Measurements from ENCODE around the gene FBXL5.

FBXL5 gene

GRCh38 chr4:15557786-15558550 lies 97.2 kb downstream of the FBXL5 start:
- POLR2A ChIA-PET: no interaction called here
- H3K9me3 ChIP-seq (ENCODE audit: control insufficient read depth, insufficient read depth, low read depth, low read length): no peaks in the 10 kb centered on the region
- CTCF ChIA-PET: no interaction called here
- peaks cover 0 to 10% of the 10 kb centered on the region in 2 experiments; a peak in 1 of 3 replicates for H3K36me3 ChIP-seq (ENCODE audit: control insufficient read depth in 2 of 2, insufficient read depth in 1 of 2, low read length in 2 of 2)
- TF ChIP-seq ZNF202 (tag by site-specific recombination; IDR thresholded peaks at IDR 0.05; ENCODE audit: borderline replicate concordance) (no peak), ZBTB7A (tag by site-specific recombination; IDR thresholded peaks at IDR 0.05; ENCODE audit: low read depth) (no peak), HIC1 (tag by site-specific recombination; IDR thresholded peaks at IDR 0.05) (no peak), ZBTB48 (tag by site-specific recombination; IDR thresholded peaks at IDR 0.05) (no peak), ZNF112 (tag by site-specific recombination; IDR thresholded peaks at IDR 0.05) (no peak), ZSCAN4 (tag by site-specific recombination; IDR thresholded peaks at IDR 0.05) (no peak), ZNF23 (tag by site-specific recombination; IDR thresholded peaks at IDR 0.05; ENCODE audit: borderline replicate concordance) (no peak), ZNF138 (tag by site-specific recombination; IDR thresholded peaks at IDR 0.05; ENCODE audit: borderline replicate concordance) (no peak), ZNF114 (tag by site-specific recombination; IDR thresholded peaks at IDR 0.05) (no peak), ZNF248 (tag by site-specific recombination; IDR thresholded peaks at IDR 0.05) (no peak), ZBTB8A (tag by site-specific recombination; IDR thresholded peaks at IDR 0.05) (no peak), PRDM10 (tag by site-specific recombination; IDR thresholded peaks at IDR 0.05) (no peak), ZNF18 (tag by site-specific recombination; IDR thresholded peaks at IDR 0.05) (no peak), BCL11B (tag by site-specific recombination; IDR thresholded peaks at IDR 0.05; ENCODE audit: low read depth) (no peak), ZNF600 (tag by site-specific recombination; IDR thresholded peaks at IDR 0.05) (no peak), GLIS2 (tag by site-specific recombination; IDR thresholded peaks at IDR 0.05) (no peak)
- no peaks in the 10 kb centered on the region for H3K4me1 ChIP-seq (ENCODE audit: control insufficient read depth, insufficient read depth, low read length)
- H3K4me3 ChIP-seq (ENCODE audit: low read depth, low read length): no peak overlapping the region
- H3K27ac ChIP-seq (ENCODE audit: extremely low read depth, low read depth, low read length): no peak overlapping the region
